Activated naive CD4-positive, alpha-beta T cell treated with anti-CD3 and anti-CD28 coated beads, Interleukin-2, amount 50 U/mL, for 24 hours (primary cell): ENCODE measurements around the gene HLA-DQB1.
A peak's percentile ranks its signal among the peaks of the same experiment; 100 is the strongest.
"Not testable (repeated sequence)": the region's sequence is repeated elsewhere in the genome, so short reads cannot be mapped to it uniquely, and the experiment has no call there.

ENCODE experiments used
- H3K27ac Mint-ChIP-seq: one replicate; pipeline ENCODE4 v1.8.0; 2021; ENCODE audit warnings: mild to moderate bottlenecking, mixed read lengths
- H3K27me3 Mint-ChIP-seq: one replicate; pipeline ENCODE4 v1.8.0; 2021; ENCODE audit warnings: mixed read lengths
- H3K36me3 Mint-ChIP-seq: one replicate; pipeline ENCODE4 v1.8.0; 2021; ENCODE audit warnings: mixed read lengths
- H3K4me1 Mint-ChIP-seq: one replicate; pipeline ENCODE4 v1.8.0; 2021; ENCODE audit warnings: mixed read lengths
- H3K4me3 Mint-ChIP-seq: one replicate; pipeline ENCODE4 v1.8.0; 2021; ENCODE audit warnings: mild to moderate bottlenecking, mixed read lengths
- H3K9me3 Mint-ChIP-seq: one replicate; pipeline ENCODE4 v1.8.0; 2021; ENCODE audit warnings: mixed read lengths

Gene HLA-DQB1

DNA sequence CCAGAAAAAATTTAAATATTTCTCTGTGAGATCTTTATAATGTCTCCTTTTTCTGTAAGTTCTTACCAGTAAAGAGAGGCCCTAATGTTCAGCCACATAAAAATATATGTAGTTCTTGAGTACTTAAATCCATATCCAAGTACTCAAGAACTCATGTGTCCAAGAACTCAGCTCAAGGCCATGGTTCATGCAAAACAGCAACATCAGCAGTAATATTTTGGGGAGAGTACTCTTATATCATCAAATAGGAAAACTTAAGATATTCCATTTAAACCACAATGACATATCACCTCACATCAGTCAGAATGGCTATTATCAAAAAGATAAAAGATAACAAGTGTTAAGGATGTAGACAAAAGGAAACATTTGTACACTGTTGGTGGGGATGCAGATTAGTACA is 3.4 kb upstream of the HLA-DQB1 start:
- Mint-ChIP-seq H3K27me3 (peaks cover 8% of the 10 kb centered on the region), H3K27ac (no peak overlapping the region), H3K9me3 (no peaks in the 10 kb centered on the region), H3K4me3 (no peak overlapping the region), H3K36me3 (peaks cover 3% of the 10 kb centered on the region), H3K4me1 (peaks cover 38% of the 10 kb centered on the region)

GRCh38 chr6:32669240-32669639 is 2.8 kb upstream of the HLA-DQB1 start:
- peaks cover 38% of the 10 kb centered on the region for H3K4me1 Mint-ChIP-seq
- peaks cover 9% of the 10 kb centered on the region for H3K27me3 Mint-ChIP-seq
- H3K9me3 Mint-ChIP-seq, result no peaks in the 10 kb centered on the region
- peaks cover 3% of the 10 kb centered on the region for H3K36me3 Mint-ChIP-seq
- no peak overlapping the region for H3K27ac Mint-ChIP-seq
- no peak overlapping the region for H3K4me3 Mint-ChIP-seq

DNA sequence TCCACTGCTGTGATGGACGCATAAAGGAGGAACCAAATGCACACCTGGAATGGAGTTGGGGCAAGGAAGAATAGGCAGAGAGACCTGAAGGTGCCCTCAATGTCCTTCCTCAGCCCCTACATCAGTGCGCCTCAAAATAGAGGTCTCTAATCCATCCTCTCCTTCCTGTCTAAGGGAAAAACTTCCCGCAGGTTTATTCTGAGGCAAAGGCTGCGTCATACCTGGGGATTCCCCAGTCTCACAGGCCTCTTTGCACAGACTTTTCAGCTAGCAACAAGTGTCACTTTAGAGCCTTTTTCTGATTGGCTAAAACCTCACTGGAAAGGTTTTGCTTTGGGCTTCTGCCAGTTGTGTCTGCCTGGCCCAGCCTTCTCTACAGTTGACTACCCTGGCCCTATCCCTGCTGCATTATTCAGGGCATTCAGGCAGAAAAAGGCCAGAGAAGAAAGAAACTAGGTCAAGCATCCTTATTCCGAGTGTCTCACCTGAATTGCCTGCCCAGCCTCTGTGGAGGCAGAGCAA is 1.8 kb upstream of the HLA-DQB1 start:
- H3K4me3 Mint-ChIP-seq, result no peak overlapping the region
- peaks cover 3% of the 10 kb centered on the region for H3K36me3 Mint-ChIP-seq
- H3K27me3 Mint-ChIP-seq, result peaks cover 9% of the 10 kb centered on the region
- peak overlapping the region; percentile 62 for H3K27ac Mint-ChIP-seq
- H3K4me1 Mint-ChIP-seq, result peaks cover 41% of the 10 kb centered on the region
- no peaks in the 10 kb centered on the region for H3K9me3 Mint-ChIP-seq

DNA sequence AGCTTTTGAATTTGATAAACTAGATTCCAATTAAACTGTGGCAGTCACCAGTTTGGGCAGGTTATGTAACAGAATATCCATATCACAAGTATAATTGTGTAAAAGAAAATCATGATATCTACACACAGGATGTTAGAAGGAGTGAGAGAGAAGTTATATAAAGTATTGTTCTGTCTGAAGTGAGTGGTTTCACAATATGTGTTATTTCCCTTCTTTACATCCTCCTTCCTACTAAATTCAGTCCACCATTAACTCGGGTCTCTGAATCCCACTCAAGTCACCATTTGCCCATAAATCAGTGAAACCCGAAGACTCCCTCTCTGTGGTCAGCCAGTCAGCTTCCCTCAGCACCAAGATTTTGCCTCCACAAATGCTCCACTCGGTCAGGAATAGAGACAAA is 796 bp downstream of the HLA-DQB1 start:
- Mint-ChIP-seq H3K36me3 (no peaks in the 10 kb centered on the region), H3K27me3 (peaks cover 9% of the 10 kb centered on the region), H3K4me3 (peak overlapping the region; percentile 78), H3K9me3 (no peaks in the 10 kb centered on the region), H3K4me1 (peaks cover 43% of the 10 kb centered on the region), H3K27ac (no peak overlapping the region)

DNA sequence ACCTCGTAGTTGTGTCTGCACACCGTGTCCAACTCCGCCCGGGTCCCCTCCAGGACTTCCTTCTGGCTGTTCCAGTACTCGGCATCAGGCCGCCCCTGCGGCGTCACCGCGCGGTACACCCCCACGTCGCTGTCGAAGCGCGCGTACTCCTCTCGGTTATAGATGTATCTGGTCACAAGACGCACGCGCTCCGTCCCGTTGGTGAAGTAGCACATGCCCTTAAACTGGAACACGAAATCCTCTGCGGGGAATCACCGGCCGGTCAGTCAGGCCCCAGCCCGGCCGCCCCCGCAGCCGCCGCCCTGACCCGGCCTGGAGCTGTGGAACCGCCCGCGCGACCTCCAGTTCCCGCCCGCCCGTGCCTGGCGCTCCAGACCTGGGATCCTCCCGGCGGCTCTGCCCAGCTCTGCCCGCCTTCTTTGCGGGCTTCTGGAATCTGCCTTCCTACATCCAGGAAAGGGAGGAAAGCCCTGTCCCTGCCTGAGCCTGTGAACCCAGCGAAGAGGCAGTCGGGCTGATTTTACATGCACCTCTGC is 1.6 kb downstream of the HLA-DQB1 start:
- Mint-ChIP-seq H3K4me1 (peaks cover 46% of the 10 kb centered on the region), H3K4me3 (peak overlapping the region; percentile 68), H3K27me3 (peaks cover 9% of the 10 kb centered on the region), H3K27ac (no peak overlapping the region), H3K9me3 (no peaks in the 10 kb centered on the region), H3K36me3 (no peaks in the 10 kb centered on the region)

DNA sequence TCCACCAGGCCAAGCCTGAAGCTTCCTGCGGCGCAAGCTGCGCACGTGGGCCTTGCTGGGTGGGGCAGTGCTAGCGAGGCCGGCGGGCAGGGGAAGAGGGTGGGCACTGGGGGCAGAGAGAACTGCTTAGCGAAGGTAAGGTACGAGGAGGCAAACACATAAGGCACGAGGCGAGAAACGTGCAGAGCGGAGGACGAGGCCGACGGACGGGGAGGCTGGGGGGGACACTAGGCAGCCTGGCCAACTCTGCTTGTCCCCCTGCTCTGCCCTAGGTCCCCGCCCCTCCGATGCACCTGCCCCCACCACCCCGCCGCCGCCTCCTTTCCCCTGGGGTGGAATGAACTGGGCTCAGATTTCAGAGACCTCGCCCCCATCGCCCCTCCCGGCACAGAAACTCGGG is 2.1 kb downstream of the HLA-DQB1 start:
- Mint-ChIP-seq H3K27ac (no peak overlapping the region), H3K4me1 (peaks cover 46% of the 10 kb centered on the region), H3K27me3 (peaks cover 9% of the 10 kb centered on the region), H3K9me3 (no peaks in the 10 kb centered on the region), H3K36me3 (no peaks in the 10 kb centered on the region), H3K4me3 (no peak overlapping the region)

- no peak overlapping the region for H3K4me3 Mint-ChIP-seq
- H3K9me3 Mint-ChIP-seq, result no peaks in the 10 kb centered on the region
- peaks cover 31% of the 10 kb centered on the region for H3K4me1 Mint-ChIP-seq
- H3K27ac Mint-ChIP-seq, result peak overlapping the region; percentile 37
- H3K36me3 Mint-ChIP-seq, result no peaks in the 10 kb centered on the region
- peaks cover 9% of the 10 kb centered on the region for H3K27me3 Mint-ChIP-seq
Observed at GRCh38 chr6:32662836-32663235, 3.6 kb downstream of the HLA-DQB1 start.

DNA sequence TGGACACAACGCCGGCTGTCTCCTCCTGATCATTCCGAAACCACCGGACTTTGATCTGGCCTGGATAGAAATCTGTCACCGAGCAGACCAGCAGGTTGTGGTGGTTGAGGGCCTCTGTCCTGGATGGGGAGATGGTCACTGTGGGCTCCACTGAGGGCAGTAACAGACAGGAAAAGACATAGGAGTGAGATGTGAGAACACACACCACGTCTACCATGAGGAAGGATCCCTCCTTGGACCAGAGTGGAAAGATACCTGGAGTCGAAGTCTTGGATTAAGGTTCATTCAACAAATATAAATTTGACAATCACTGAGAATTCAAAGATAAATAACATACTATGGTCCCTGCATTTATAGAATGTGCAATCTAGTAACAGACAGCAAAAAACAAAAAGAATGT is 4.4 kb downstream of the HLA-DQB1 start:
- H3K27me3 Mint-ChIP-seq, result peaks cover 9% of the 10 kb centered on the region
- H3K9me3 Mint-ChIP-seq, result no peaks in the 10 kb centered on the region
- peaks cover 26% of the 10 kb centered on the region for H3K4me1 Mint-ChIP-seq
- H3K4me3 Mint-ChIP-seq, result no peak overlapping the region
- H3K36me3 Mint-ChIP-seq, result no peaks in the 10 kb centered on the region
- H3K27ac Mint-ChIP-seq, result no peak overlapping the region

GRCh38 chr6:32659856-32660595 is 6.4 kb downstream of the HLA-DQB1 start:
- H3K27ac Mint-ChIP-seq, result no peak overlapping the region
- peaks cover 2% of the 10 kb centered on the region for H3K36me3 Mint-ChIP-seq
- H3K4me1 Mint-ChIP-seq, result peaks cover 8% of the 10 kb centered on the region
- peaks cover 2% of the 10 kb centered on the region for H3K27me3 Mint-ChIP-seq
- H3K4me3 Mint-ChIP-seq, result no peak overlapping the region
- no peaks in the 10 kb centered on the region for H3K9me3 Mint-ChIP-seq

DNA sequence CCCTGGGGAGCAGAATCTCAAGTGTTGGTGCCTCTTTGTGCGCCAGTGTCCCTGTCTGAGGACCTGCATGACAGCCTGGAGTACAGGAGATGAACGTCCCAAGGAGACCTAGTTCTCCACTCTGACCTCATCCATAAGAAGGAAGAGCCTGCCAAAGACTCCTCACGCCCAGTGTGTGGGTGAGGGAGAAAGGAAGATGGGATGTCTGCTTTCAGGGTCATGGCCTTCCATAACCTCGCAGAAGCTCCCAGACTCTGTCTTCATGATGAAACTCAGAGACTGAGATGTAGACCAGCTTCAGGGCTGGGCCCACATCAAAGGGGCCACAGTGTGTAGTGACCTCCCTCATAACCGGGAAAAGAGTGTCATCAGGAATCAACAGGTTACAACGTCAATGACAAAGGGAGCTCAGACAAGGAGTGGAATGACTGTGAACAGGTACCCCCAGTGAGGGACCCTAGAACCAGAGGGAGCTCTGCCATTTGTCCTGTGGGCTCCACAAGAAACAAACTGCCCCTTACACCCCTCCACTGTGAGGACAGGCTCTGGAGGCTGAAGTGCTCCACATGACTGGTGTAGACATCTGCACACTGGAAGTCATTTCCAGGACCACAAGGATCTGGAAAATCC is 8.1 kb downstream of the HLA-DQB1 start:
- Mint-ChIP-seq H3K9me3 (no peaks in the 10 kb centered on the region), H3K4me3 (no peak overlapping the region), H3K36me3 (peaks cover 2% of the 10 kb centered on the region), H3K27ac (peak overlapping the region; percentile 51), H3K27me3 (no peaks in the 10 kb centered on the region), H3K4me1 (peaks cover 5% of the 10 kb centered on the region)

GRCh38 chr6:32657819-32658218 is 8.6 kb downstream of the HLA-DQB1 start:
- not testable (repeated sequence) for H3K4me1 Mint-ChIP-seq, H3K36me3 Mint-ChIP-seq, H3K9me3 Mint-ChIP-seq, H3K27ac Mint-ChIP-seq, H3K4me3 Mint-ChIP-seq, H3K27me3 Mint-ChIP-seq

GRCh38 chr6:32657329-32657728 is 9.1 kb downstream of the HLA-DQB1 start:
- H3K27me3 Mint-ChIP-seq, H3K9me3 Mint-ChIP-seq, H3K4me3 Mint-ChIP-seq, H3K27ac Mint-ChIP-seq, H3K4me1 Mint-ChIP-seq, H3K36me3 Mint-ChIP-seq: not testable (repeated sequence)

- Mint-ChIP-seq H3K27ac (no peak overlapping the region), H3K36me3 (peaks cover 2% of the 10 kb centered on the region), H3K4me1 (no peaks in the 10 kb centered on the region), H3K4me3 (no peak overlapping the region), H3K27me3 (no peaks in the 10 kb centered on the region), H3K9me3 (no peaks in the 10 kb centered on the region)
Observed at GRCh38 chr6:32655203-32655710, 11.2 kb downstream of the HLA-DQB1 start.

GRCh38 chr6:32645047-32645703 is 21.3 kb downstream of the HLA-DQB1 start:
- H3K4me3 Mint-ChIP-seq, result no peak overlapping the region
- no peaks in the 10 kb centered on the region for H3K9me3 Mint-ChIP-seq
- no peaks in the 10 kb centered on the region for H3K36me3 Mint-ChIP-seq
- H3K27me3 Mint-ChIP-seq, result no peaks in the 10 kb centered on the region
- H3K27ac Mint-ChIP-seq, result no peak overlapping the region
- peaks cover 19% of the 10 kb centered on the region for H3K4me1 Mint-ChIP-seq

GRCh38 chr6:32643904-32644303 is 22.6 kb downstream of the HLA-DQB1 start:
- Mint-ChIP-seq H3K4me3 (no peak overlapping the region), H3K36me3 (no peaks in the 10 kb centered on the region), H3K27ac (no peak overlapping the region), H3K27me3 (no peaks in the 10 kb centered on the region), H3K4me1 (peaks cover 19% of the 10 kb centered on the region), H3K9me3 (no peaks in the 10 kb centered on the region)

DNA sequence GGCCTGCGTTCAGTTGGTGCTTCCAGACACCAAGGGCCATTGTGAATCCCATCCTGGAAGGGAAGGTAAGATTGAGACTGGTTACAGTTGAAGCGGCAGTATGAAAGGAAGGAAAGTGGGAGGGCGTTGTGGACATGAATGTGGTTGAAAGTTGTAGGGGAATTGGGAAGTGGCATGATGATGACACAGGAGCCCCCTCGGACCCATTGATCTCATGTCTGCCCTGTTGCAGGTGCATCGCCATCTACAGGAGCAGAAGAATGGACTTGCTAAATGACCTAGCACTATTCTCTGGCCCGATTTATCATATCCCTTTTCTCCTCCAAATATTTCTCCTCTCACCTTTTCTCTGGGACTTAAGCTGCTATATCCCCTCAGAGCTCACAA is 23.7 kb downstream of the HLA-DQB1 start:
- H3K27me3 Mint-ChIP-seq, result no peaks in the 10 kb centered on the region
- H3K4me3 Mint-ChIP-seq, result no peak overlapping the region
- H3K4me1 Mint-ChIP-seq, result peaks cover 19% of the 10 kb centered on the region
- no peak overlapping the region for H3K27ac Mint-ChIP-seq
- H3K9me3 Mint-ChIP-seq, result no peaks in the 10 kb centered on the region
- H3K36me3 Mint-ChIP-seq, result no peaks in the 10 kb centered on the region
